Neutrophil (primary cell): ENCODE data around the gene AKT1.

Experiments used
- H3K27ac ChIP-seq: fragments of 200-600 bp; sonication (generic); 2 replicates; pipeline ENCODE4 v1.5.1; 2016; ENCODE audit warnings: mild to moderate bottlenecking, moderate library complexity
- H3K27me3 ChIP-seq: fragments of 200-600 bp; sonication (generic); 2 replicates; pipeline ENCODE4 v1.6.0; 2016; ENCODE audit warnings: mild to moderate bottlenecking
- H3K36me3 ChIP-seq: fragments of 200-600 bp; sonication (generic); 2 replicates; pipeline ENCODE4 v1.5.1; 2017
- H3K4me1 ChIP-seq, 2 experiments: fragments of 200-600 bp in 1 of 2; sonication (generic) in 1 of 2; 1 replicate in 1 of 2; 2 replicates in 1 of 2; pipeline versions ENCODE4 v1.5.1 to v1.6.1; 2013 to 2016; ENCODE audit warnings: low read depth in 1 of 2, low read length in 1 of 2, mild to moderate bottlenecking in 1 of 2, moderate library complexity in 1 of 2; ENCODE audit not compliant: control insufficient read depth in 1 of 2, insufficient read depth in 1 of 2
- H3K4me3 ChIP-seq, 2 experiments: fragments of 200-600 bp in 1 of 2; sonication (generic) in 1 of 2; 1 replicate in 1 of 2; 2 replicates in 1 of 2; pipeline ENCODE4 v1.5.1; 2013 to 2016; ENCODE audit warnings: low read depth in 1 of 2, low read length in 1 of 2, mild to moderate bottlenecking in 1 of 2, moderate library complexity in 1 of 2
- H3K9me3 ChIP-seq: fragments of 200-600 bp; sonication (generic); 2 replicates; pipeline ENCODE4 v1.5.1; 2016
- TF ChIP-seq, protein P1 (sequence below): fragments of 200-600 bp; sonication (generic); IDR thresholded peaks from 2 replicates; pipeline ENCODE4 v1.5.1; 2016; ENCODE audit warnings: antibody characterized with exemption

Gene AKT1

DNA sequence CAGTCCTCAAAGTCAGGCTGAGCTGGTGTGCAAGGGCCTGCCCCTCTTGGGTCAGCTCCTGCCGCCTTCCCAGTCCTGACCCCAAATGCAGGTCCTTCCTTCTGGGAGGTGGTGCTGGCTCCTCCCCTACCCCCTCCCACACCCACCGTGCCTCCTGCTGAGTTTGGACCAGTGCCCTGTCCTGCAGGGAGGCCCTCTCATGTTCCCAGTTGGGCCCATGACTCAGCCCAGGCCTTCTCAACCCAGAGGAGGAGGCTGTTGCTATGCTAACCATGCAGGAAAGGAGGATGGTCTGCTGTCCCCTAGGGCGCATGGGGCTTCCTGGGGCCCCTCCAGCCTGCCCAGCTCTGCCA is 9.8 kb upstream of the AKT1 start:
- H3K9me3 ChIP-seq = no peaks in the 10 kb centered on the region
- TF ChIP-seq, protein P1, sequence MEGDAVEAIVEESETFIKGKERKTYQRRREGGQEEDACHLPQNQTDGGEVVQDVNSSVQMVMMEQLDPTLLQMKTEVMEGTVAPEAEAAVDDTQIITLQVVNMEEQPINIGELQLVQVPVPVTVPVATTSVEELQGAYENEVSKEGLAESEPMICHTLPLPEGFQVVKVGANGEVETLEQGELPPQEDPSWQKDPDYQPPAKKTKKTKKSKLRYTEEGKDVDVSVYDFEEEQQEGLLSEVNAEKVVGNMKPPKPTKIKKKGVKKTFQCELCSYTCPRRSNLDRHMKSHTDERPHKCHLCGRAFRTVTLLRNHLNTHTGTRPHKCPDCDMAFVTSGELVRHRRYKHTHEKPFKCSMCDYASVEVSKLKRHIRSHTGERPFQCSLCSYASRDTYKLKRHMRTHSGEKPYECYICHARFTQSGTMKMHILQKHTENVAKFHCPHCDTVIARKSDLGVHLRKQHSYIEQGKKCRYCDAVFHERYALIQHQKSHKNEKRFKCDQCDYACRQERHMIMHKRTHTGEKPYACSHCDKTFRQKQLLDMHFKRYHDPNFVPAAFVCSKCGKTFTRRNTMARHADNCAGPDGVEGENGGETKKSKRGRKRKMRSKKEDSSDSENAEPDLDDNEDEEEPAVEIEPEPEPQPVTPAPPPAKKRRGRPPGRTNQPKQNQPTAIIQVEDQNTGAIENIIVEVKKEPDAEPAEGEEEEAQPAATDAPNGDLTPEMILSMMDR = no peak
- no peak overlapping the region for H3K27ac ChIP-seq
- no peaks in the 10 kb centered on the region for H3K36me3 ChIP-seq
- H3K4me3 ChIP-seq = no peak overlapping the region
- peaks cover 12 to 16% of the 10 kb centered on the region in 2 experiments for H3K4me1 ChIP-seq
- peaks cover 29% of the 10 kb centered on the region for H3K27me3 ChIP-seq

DNA sequence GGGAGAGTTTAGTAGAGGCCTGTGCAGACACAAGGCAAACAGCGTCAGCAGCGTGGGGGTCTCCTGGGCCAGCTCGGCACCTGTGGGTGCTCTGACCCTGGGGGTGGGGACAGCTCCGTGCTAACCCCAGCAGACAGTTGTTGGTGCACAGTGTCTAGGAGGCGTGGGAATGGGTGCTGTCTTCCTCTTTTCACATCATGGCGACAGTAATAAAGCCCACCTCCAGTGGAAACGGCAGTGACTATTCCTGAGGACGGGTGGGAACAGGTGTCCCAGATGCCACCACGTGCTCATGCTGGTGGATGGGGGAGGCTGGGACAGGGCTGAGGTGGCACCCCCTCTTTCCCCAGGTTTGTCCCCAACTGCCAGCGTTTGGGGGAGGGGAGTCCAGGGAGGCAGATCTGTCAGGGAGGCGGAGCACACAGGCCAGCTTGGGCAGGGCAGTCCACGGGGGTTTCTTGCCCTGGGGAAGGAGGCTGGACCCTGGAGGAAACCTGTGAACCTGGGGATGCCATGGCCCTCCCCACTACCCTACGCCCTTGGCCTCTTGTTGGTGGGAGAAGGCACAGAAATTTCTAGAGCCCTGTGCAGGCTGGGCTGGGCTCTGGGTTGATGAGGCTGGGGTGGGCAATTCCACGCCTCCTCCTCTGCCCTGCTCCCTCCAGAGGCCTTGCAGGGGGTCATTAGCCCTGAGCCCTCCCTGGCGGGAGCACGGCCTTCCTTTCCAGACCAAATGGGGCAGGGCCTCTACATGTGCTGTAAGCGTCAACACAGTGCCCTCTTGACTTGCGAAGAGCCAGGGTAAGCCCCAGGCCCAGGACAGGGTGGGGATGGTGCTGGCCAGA is 9.2 kb upstream of the AKT1 start:
- Histone ChIP-seq H3K27me3 (peaks cover 35% of the 10 kb centered on the region), H3K36me3 (no peaks in the 10 kb centered on the region), H3K4me1 (peaks cover 14 to 21% of the 10 kb centered on the region in 2 experiments), H3K27ac (no peak overlapping the region), H3K9me3 (no peaks in the 10 kb centered on the region), H3K4me3 (no peak overlapping the region)
- TF ChIP-seq, protein P1 = no peak

DNA sequence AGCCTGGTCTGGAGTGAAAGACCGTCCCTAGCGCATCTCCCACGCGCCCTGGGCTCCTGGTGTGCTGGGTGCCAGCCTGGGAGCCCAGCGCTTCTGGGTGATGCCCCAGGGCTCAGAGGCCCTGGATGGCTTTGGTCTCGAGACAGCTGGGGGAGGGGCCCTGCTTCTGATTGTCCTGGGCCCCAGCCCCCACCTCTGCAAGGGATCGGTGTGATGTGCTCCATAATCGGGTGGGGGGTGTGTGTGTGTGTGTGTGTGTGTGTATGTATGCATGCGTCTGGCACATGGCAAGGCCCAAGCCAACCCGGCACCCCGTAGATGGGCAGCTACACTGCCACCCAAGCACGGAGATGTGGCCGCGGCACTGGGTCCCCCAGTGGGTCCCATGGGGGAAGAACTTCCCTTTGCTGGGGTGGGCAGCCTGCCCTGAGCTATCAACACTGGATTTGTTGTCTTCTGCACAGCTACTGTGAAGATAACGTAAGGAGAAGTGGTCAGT is 8.4 kb upstream of the AKT1 start:
- H3K4me1 ChIP-seq = peaks cover 14 to 21% of the 10 kb centered on the region in 2 experiments
- no peak overlapping the region for H3K27ac ChIP-seq
- peaks cover 42% of the 10 kb centered on the region for H3K27me3 ChIP-seq
- no peak overlapping the region for H3K4me3 ChIP-seq
- TF ChIP-seq, protein P1 = no peak
- no peaks in the 10 kb centered on the region for H3K9me3 ChIP-seq
- H3K36me3 ChIP-seq = no peaks in the 10 kb centered on the region

DNA sequence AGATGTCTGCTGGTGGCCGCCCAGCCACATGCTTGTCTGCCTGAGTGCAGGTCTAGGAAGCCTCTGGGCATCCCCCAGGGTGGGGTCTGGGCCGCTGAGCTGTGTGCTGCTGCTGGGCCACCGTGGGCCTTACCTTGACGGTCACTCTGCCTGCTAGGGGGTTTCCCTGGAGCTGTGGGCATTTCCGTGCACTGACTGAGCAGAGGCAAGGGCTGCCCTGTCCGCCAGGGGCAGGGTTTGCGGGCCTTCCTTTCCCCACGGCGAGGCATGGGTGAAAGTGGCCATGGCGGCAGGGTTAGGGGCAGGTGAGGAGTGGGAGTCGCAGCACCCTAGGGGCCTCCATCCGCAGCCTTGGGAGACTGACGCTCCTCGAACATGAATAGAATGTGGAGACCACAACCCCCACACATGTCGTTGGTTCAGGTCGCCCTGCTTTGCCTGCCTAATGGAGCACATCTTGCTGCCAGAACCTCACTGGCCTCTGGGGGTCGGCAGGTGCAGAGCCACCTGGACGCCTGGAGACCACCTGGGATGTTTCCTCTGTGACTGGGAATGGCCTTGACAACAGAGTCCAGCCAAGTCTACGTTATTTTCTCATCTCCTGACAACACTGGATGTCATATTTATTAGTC is 7.8 kb upstream of the AKT1 start:
- H3K27ac ChIP-seq = no peak overlapping the region
- H3K4me1 ChIP-seq = peaks cover 14 to 21% of the 10 kb centered on the region in 2 experiments
- H3K4me3 ChIP-seq = no peak overlapping the region
- TF ChIP-seq, protein P1 = no peak
- H3K36me3 ChIP-seq = no peaks in the 10 kb centered on the region
- H3K9me3 ChIP-seq = no peaks in the 10 kb centered on the region
- H3K27me3 ChIP-seq = peaks cover 48% of the 10 kb centered on the region

DNA sequence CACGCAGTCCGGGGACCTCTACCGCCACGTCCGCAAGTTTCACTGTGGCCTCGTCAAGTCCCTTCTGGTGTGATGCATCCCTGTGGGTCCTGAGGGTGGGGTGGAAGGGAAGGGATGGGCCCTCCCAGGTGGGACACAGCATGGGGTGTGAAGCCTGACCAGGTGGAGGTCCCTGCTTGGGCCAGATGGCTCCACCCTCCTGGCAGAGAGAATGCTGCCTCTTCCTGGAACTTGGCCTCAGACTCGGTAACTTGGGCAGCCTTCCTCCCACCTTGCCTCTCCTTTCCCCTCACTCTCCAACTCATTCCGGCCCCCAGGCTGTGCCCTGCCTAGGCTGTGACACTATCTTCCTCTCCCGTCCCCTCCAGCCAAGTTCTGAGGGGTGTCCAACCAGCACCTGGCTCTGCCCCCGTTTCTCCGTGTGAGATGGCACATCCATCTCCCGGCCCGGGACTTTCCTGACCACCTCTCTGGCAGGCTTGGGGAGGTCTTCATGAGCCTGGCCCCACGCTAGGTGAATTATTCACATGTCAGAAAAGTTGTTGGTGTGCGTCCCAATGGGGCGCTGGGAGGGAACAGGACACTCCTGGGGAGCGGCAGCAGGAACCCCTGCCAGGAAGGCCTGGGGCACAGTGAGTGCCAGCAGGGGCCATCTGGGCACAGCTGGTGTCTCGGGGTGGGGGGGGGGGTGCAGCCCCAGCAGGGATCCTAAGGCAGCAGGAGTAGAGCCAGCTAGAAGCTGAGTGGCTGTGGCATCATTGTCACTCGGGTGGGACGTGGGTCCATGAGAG is 7.0 kb upstream of the AKT1 start:
- Histone ChIP-seq H3K4me3 (no peak overlapping the region), H3K4me1 (peaks cover 14 to 21% of the 10 kb centered on the region in 2 experiments), H3K27ac (no peak overlapping the region)

More for the DNA sequence above, 7.0 kb upstream of the AKT1 start:
- Histone ChIP-seq H3K27me3 (peaks cover 56% of the 10 kb centered on the region), H3K36me3 (no peaks in the 10 kb centered on the region), H3K9me3 (no peaks in the 10 kb centered on the region)
- TF ChIP-seq, protein P1 = no peak
